Activated CD8-positive, alpha-beta memory T cell treated with anti-CD3 and anti-CD28 coated beads, Interleukin-2, amount 50 U/mL, for 24 hours (primary cell): ENCODE data around the gene ZIC5.
"Not testable (repeated sequence)": the region's sequence is repeated elsewhere in the genome, so short reads cannot be mapped to it uniquely, and the experiment has no call there.

ENCODE experiments used
- DNase-seq: peaks from one replicate; pipeline ENCODE4 v3.0.0-alpha.2; 2020; ENCODE audit errors: extremely low read depth

Gene ZIC5

DNA sequence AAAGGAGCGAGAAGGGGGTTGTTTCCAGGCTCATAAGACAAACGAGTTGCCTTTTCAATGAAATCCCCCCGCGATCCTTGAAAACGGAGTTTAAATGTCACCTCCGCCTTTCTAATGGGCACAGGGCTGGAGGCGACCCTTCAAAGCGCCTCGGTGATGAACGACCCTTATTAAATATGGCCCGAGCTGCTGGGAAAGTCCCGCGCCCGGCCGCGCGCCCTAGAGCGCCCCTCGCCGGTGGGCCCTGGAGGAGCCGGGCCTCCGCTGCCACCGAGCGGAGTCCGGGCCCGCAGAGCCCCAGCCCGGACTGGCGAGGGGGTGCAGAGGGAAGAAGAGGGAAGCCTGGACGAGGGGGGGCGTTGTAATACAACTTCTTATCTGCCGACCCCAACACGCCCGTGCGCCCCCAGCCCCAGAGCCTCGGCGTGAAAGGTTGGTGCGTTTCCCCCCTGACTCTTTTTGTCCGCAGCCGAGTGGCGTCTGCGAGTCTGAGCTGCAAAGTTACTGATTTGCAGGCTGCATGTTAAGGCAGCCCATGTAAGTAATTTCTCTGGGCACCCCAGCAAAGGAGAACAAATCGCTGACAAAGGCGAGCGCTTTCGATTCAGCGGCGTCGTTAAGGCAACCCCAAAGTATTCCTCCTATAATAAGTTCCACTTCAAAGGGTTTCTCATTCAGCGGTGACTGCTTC lies 11.9 kb downstream of the ZIC5 start:
- no peak for DNase-seq

DNA sequence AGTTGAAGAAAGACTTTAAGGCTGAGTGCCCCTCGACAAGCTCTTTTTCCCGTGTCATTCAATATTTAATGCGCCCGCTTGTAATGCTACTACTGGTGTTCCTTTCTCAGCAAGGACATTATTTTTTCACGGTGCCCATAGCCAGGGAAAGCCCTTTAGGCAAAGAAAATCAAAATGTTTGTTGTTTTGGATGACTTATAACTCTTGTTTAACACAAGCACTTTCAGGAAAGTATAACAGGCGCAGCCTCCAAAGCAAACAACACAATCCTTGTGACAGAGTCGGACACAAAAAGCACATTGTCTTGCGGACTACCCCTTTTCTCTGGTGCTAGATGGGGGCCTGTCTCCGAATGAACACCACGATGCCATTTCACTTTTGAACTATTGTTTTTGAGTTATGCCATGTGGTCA lies 12.4 kb downstream of the ZIC5 start:
- no peak for DNase-seq

DNA sequence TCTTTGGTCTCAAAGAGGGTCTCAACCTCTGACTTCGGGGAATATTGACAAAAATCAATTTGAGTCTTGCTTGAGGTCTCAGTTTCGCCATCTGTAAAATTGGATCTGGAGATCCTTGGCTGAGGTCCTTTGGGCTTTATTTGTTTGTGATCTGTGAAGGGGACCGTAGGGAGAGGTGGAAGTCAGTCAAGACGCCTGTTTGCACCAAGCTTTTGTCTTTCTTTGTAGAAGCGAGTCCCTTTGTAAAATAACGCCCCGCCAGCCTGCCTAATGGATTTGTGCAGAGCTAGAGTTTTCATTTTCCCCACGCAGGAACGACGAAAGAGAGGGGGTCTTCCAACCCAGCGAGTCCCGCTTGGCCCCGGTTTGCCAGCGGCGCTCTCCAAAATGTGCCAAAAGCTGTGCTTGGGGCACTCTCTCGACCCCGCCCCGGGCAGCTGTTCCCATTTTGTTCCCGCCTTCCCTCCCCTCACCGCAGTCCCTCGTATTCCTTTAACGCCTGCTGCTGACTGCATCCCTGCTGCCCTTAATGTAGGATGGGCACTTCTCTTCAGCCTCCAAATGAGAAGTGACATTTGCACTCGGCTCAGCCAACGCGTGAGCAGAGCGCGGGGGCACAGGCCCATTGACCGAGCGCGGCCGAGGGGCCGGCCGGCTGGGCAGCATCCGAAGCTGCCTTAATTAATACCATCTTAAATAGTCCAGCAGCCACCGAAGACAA lies 13.0 kb downstream of the ZIC5 start:
- no peak for DNase-seq

DNA sequence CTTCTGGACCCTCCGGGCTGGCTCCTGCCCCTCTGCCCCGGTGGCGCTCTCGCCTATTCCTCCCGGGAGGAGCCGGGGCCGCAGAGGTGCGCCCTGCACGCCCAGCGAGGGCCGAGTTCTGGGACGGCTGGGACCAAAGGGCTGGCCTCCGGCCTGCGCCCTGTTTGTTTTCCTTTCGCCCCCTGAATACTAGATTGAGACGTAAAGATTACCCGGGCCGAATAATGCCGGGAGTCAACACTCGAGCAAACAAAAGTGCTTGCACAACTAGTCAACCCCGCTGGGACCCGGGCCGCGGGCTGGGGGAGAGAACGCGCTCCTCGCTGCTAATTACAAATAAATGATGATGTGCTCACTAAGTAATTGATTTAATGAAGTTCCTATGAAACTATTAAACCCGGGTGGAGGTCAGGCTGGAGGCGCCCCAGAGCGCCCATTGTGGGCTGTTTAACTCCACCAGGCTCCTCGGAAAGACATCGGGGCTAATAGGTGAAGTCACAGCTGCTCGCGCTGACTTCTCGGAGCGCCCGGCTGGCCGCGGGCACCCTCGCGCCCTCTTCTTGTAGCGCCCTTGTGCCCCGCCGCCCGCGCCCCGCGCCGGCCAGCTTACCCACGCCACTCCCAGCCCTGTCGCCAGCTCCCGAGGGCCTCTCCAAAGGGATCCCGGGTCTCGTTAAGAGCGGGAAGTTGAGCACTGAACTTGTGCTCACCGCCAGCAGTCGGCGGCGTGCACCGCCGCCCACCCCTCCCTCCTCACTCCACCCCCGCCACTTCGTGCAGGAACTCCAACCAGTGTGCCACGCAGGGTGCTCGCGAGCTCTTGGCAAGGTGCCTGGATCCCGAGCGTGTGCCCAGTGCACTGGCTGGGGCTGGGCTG lies 14.9 kb downstream of the ZIC5 start:
- DNase-seq: no peak

GRCh38 chr13:99955747-99956472 lies 15.7 kb downstream of the ZIC5 start:
- DNase-seq: no peak

- DNase-seq: no peak
These were observed 16.3 kb downstream of the ZIC5 start for GRCh38 chr13:99955107-99955746.

DNA sequence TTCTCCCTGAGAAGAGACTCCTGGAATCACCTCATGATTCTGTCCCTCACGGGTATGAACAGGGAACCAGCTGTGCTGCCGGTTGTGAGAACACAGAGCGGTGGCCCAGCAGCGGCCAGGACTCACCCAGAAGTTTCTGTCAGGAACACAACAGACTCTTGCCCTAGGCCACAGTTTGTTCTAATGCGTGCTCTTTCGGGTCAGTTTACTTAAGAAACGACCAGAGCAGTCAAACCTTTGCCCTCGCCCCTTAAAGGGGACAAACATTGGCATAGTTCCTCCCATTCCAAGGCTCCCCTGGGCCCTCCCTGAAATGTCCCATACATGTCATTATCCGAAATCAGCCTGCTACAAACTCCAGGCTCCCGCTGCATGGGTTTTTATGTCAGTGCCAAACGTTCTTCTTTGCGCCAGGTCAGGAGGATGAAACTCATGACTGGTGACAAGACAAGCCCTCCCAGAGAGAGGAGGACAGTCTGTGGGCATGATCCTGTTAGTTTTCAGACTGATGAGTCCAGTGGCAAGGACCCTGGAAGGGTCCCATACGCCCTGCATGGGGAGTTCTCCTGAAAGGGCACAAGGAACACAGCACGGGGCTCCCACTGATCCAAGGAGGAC lies 18.3 kb downstream of the ZIC5 start:
- DNase-seq: no peak

GRCh38 chr13:99951666-99952065 lies 19.9 kb downstream of the ZIC5 start:
- DNase-seq: not testable (repeated sequence)

GRCh38 chr13:99949679-99950413 lies 21.7 kb downstream of the ZIC5 start:
- DNase-seq: no peak

DNA sequence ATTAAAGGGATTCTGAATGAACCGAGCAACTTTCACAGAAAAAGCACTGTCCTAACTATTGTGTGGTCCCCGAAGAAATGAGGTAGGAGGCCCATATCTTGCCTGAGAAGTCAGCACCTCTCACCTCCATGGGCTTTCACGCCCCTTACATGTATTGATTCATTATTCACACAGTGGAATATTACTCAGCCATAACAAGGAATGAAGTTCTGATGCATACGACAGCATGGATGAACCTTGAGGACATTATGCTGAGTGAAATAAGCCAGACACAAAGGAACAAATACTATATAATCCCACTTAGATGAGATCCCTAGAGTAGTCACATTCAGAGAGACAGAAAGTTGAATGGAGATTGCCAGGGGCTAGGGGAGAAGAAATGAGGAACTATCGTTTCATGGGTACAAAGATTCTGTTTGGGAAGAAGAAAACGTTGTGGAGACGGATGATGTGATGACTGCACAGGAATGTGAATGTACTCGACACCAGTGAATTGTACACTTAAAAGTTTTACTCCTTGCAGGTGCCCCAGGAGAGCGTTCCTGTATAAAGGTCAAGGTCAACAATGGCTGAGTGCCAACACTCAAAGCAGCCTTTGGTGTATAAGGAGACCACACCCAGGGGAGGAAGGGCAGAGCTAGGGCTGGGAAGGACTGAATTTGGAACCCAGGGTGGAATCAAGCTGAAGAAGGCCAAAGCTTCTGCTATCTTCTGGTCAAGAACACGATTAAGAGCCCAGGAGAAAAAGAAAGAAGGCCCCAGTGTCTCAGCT lies 22.5 kb downstream of the ZIC5 start:
- no peak for DNase-seq

DNA sequence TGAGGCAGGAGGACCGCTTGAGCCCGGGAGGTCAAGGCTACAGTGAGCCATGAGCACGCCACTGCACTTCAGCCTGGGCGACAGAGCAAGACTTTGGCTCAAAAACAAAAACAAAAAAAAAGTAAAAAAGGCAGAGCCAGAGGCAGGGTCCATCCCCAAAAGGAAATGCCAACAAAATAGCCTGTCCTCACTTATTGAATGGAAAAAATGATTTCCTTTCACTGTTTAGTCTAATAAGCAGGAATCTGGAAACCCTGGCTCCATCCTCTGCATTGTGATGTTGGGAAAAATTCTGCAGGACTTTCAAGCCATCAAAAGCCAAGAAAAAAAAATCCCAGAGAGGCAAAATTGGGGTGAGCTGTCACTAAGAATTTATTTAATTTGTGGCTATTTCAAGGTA lies 23.2 kb downstream of the ZIC5 start:
- DNase-seq: no peak

- no peak for DNase-seq
These were observed 23.9 kb downstream of the ZIC5 start for GRCh38 chr13:99947666-99948065.

DNA sequence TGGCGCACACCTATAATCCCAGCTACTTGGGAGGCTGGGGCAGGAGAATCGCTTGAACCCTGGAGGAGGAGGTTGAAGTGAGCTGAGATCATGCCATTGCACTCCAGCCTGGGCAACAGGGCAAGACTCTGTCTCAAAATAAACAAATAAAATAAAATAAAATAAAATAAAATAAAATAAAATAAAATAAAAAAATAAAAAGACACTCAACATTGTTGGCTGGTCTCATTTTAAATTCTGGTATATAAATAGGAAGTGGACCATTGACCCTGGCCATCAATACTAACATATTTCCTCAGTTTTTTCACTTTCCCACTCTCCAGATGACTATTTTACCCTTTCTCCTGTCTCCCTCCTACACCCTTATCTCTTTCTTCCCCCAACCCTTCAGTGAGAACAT lies 26.1 kb downstream of the ZIC5 start:
- DNase-seq: not testable (repeated sequence)

- no peak for DNase-seq
These were observed 27.0 kb downstream of the ZIC5 start for GRCh38 chr13:99944606-99945005.

DNA sequence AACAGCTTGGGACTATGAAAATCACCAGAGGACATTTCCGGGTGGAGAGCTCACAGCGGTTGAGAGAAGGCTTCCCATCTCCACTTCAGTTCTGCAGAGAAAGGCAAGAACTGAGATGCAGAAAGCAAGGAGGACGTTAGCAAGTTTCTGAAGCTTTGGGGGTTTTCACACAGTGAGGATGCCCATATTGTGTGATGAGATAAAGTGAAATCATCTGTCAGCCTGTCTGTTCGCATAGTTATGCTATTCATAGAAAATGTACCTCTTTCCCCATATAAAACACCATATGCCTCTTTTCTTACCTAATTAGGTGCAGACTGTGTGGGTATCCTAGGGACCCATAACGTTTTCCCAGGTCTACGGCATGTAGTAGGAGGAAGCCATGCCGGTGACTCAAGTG lies 27.5 kb downstream of the ZIC5 start:
- DNase-seq: no peak

DNA sequence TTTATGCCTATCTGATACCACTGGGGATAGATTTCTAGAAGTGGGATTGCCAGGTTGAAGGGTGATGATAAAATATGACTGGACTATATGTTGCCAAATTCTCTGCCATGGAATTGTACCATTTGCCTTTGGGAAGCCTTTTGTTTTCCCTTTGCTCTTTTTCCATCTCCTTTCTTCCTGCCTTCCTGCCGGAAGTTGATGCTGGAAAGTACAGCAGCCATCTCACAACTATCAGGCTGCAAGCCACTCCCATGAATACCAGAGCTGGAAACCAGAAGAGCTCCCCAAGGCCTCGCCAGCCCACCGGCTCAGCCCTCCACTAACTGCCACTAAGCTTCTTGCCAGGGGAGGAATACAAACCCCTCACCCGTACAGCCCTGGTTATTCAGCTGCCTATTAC lies 29.7 kb downstream of the ZIC5 start:
- DNase-seq: no peak

- DNase-seq: no peak
These were observed 30.5 kb downstream of the ZIC5 start for GRCh38 chr13:99941086-99941485.

- no peak for DNase-seq
These were observed 32.9 kb downstream of the ZIC5 start for GRCh38 chr13:99938635-99939034.

GRCh38 chr13:99935772-99936171 lies 35.8 kb downstream of the ZIC5 start:
- DNase-seq: no peak
